GM12878 (cell line): ENCODE data around the gene CBS.
"Not testable (repeated sequence)": the region's sequence is repeated elsewhere in the genome, so short reads cannot be mapped to it uniquely, and the experiment has no call there.

Source experiments
- BHLHE40 ChIP-seq, 2 experiments: fragments of 450-650 bp in 1 of 2; IDR thresholded peaks; 2 replicates each; pipeline ENCODE4 v1.6.1; 2011 to 2017; ENCODE audit warnings: low read depth in 2 of 2, borderline replicate concordance in 1 of 2, improper control_type of control experiment in 1 of 2, low read length in 1 of 2, mild to moderate bottlenecking in 1 of 2
- CTCF ChIP-seq, 3 experiments: IDR thresholded peaks in 2 of 3; conservative IDR thresholded peaks in 1 of 3; 2 replicates each; pipeline ENCODE4 v1.5.1; 2011; ENCODE audit warnings: low read depth in 3 of 3, low read length in 3 of 3, mild to moderate bottlenecking in 3 of 3, control low read depth in 2 of 3, moderate library complexity in 2 of 3, inconsistent platforms in 1 of 3, mixed read lengths in 1 of 3; ENCODE audit not compliant: control insufficient read depth in 2 of 3, insufficient read depth in 1 of 3; ENCODE audit errors: extremely low read depth in 1 of 3
- EED ChIP-seq: sonication (generic); IDR thresholded peaks from 2 replicates; pipeline ENCODE4 v1.6.1; 2016; ENCODE audit warnings: antibody characterized with exemption, low read depth
- EP300 ChIP-seq, 2 experiments: fragments of 150-350 bp in 1 of 2; IDR thresholded peaks; 2 replicates each; pipeline ENCODE4 v1.6.1; 2011 to 2012; ENCODE audit warnings: low read depth in 2 of 2, low read length in 2 of 2, borderline replicate concordance in 1 of 2, improper control_type of control experiment in 1 of 2, inconsistent platforms in 1 of 2; ENCODE audit not compliant: control insufficient read depth in 1 of 2
- MXI1 ChIP-seq: fragments of 150-350 bp; IDR thresholded peaks from 2 replicates; pipeline ENCODE4 v1.6.1; 2011; ENCODE audit warnings: low read depth, mild to moderate bottlenecking, inconsistent platforms, low read length, improper control_type of control experiment
- SIX5 ChIP-seq: IDR thresholded peaks from 2 replicates; pipeline ENCODE4 v1.6.1; 2011; ENCODE audit warnings: mild to moderate bottlenecking, low read depth, low read length, moderate library complexity; ENCODE audit not compliant: severe bottlenecking
- ZNF274 ChIP-seq: IDR thresholded peaks from one replicate; pipeline ENCODE4 v1.8.0; 2011; ENCODE audit not compliant: insufficient read length, insufficient read depth

GRCh38 chr21:43082587-43083300 is 7.1 kb upstream of the CBS start:
- TF ChIP-seq EP300 (IDR thresholded peaks at IDR 0.05; ENCODE audit: borderline replicate concordance in 1 of 2, control insufficient read depth in 1 of 2, low read depth in 2 of 2, low read length in 2 of 2); EED; SIX5; BHLHE40 (IDR thresholded peaks at IDR 0.05; ENCODE audit: borderline replicate concordance in 1 of 2, low read depth in 2 of 2, low read length in 1 of 2); MXI1; ZNF274; CTCF (IDR thresholded peaks at IDR 0.05 in 2 of 3, conservative IDR thresholded peaks at IDR 0.05 in 1 of 3; ENCODE audit: control insufficient read depth in 2 of 3, extremely low read depth in 1 of 3, insufficient read depth in 1 of 3, low read depth in 3 of 3, low read length in 3 of 3): not testable (repeated sequence)
